ENCODE data around the gene ROS1. TPM values are rescaled to one million over a fixed set of nuclear protein-coding genes. Genes with fewer than 3 reads are reported as not detected.

Gene ROS1
- total RNA-seq, 1 experiment from 2014 or later: not detected

DNA sequence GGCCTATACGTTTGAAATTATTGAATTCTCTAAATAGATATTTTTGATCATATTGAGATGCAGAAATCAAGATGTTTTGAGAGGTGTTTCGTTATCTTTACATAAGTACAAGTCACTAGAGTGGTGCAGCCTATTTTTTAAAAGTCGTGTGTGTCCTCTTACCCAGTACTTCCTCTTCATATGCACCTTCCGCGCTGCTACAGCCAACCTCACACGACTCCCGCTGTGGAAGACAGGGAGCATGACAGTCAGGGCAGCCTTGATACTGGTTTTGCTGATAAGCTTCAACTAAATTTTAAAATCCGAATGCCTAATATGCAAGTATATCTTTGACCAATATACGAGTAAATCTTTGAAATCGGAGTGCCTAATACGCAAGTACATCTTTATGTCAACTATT lies 16.3 kb downstream of the ROS1 start:
- WGBS (ENCODE audit: extremely low coverage, insufficient read length, low lambda C conversion rate): no CpG with 5 or more reads among the region's 11 CpGs
- H3K23ac ChIP-seq (ENCODE audit: insufficient read length, low read depth, low read length): no peak overlapping the region
- H2AK5ac ChIP-seq (ENCODE audit: insufficient read length, low read length): no peak overlapping the region
- no peak overlapping the region for H3K27ac ChIP-seq (ENCODE audit: insufficient read length, low read depth, low read length)
- H3K36me3 Mint-ChIP-seq (ENCODE audit: insufficient read depth in 1 of 3, low read depth in 3 of 3): no peaks in the 10 kb centered on the region
- H2BK120ac ChIP-seq (ENCODE audit: low read depth, low read length, poor library complexity, severe bottlenecking): no peak overlapping the region
- TF ChIP-seq, protein P1, sequence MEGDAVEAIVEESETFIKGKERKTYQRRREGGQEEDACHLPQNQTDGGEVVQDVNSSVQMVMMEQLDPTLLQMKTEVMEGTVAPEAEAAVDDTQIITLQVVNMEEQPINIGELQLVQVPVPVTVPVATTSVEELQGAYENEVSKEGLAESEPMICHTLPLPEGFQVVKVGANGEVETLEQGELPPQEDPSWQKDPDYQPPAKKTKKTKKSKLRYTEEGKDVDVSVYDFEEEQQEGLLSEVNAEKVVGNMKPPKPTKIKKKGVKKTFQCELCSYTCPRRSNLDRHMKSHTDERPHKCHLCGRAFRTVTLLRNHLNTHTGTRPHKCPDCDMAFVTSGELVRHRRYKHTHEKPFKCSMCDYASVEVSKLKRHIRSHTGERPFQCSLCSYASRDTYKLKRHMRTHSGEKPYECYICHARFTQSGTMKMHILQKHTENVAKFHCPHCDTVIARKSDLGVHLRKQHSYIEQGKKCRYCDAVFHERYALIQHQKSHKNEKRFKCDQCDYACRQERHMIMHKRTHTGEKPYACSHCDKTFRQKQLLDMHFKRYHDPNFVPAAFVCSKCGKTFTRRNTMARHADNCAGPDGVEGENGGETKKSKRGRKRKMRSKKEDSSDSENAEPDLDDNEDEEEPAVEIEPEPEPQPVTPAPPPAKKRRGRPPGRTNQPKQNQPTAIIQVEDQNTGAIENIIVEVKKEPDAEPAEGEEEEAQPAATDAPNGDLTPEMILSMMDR (conservative IDR thresholded peaks at IDR 0.05): no peak
- no peak overlapping the region for H3K4ac ChIP-seq (ENCODE audit: low read depth, low read length)
- no peak for DNase-seq
- no peak overlapping the region for H3K9ac ChIP-seq (ENCODE audit: extremely low read depth, insufficient read length, low read length)
- H3K27me3 Mint-ChIP-seq (ENCODE audit: low read depth): no peaks in the 10 kb centered on the region
- peak overlapping the region in 2 of 3 experiments; percentile 19 to 38; a peak in 2 of 7 replicates for H3K27ac Mint-ChIP-seq
- no peak overlapping the region for H2BK20ac ChIP-seq (ENCODE audit: low read depth, low read length, poor library complexity, severe bottlenecking)
- no peaks in the 10 kb centered on the region for H3K9me3 Mint-ChIP-seq
- no peak overlapping the region for H2AFZ ChIP-seq (ENCODE audit: low read length)
- no peaks in the 10 kb centered on the region for H3K79me2 ChIP-seq (ENCODE audit: insufficient read depth, low read length)
- H3K9me3 ChIP-seq (ENCODE audit: control insufficient read depth, low read depth, low read length): no peaks in the 10 kb centered on the region
- no peak overlapping the region for H3K4me3 Mint-ChIP-seq
- H3K4me2 ChIP-seq (ENCODE audit: insufficient read depth, insufficient read length, low read length): no peak overlapping the region
- H3T11ph ChIP-seq (ENCODE audit: low read length): no peak overlapping the region
- no peak overlapping the region for H4K91ac ChIP-seq (ENCODE audit: insufficient read length, low read depth, low read length)
- H4K20me1 ChIP-seq (ENCODE audit: control insufficient read depth, insufficient read depth, insufficient read length): no peaks in the 10 kb centered on the region
- no peak overlapping the region for H3K18ac ChIP-seq (ENCODE audit: insufficient read length, low read depth, low read length)
- H3K79me1 ChIP-seq (ENCODE audit: insufficient read depth, low read depth, low read length, poor library complexity, severe bottlenecking): no peaks in the 10 kb centered on the region
- no peak overlapping the region for H2BK5ac ChIP-seq (ENCODE audit: insufficient read length, low read length)
- no peak overlapping the region for H2BK15ac ChIP-seq (ENCODE audit: low read depth, low read length)
- no peaks in the 10 kb centered on the region for H3K27me3 ChIP-seq (ENCODE audit: insufficient read depth, low read length)
- no peaks in the 10 kb centered on the region for H3K23me2 ChIP-seq (ENCODE audit: insufficient read length, low read depth, low read length, poor library complexity, severe bottlenecking)
- H2BK12ac ChIP-seq (ENCODE audit: insufficient read length, low read depth, low read length): no peak overlapping the region
- no peak overlapping the region for H3K56ac ChIP-seq (ENCODE audit: insufficient read length, low read depth, low read length)
- no peak overlapping the region for H4K5ac ChIP-seq (ENCODE audit: insufficient read length, low read depth, low read length)
- H4K8ac ChIP-seq (replicated peaks; ENCODE audit: insufficient read length, low read depth, low read length): no peak overlapping the region
- peaks cover 8 to 11% of the 10 kb centered on the region in 2 experiments for H3K4me1 Mint-ChIP-seq
- H3K14ac ChIP-seq (ENCODE audit: insufficient read depth, low read length): no peak overlapping the region
- H3K4me1 ChIP-seq (ENCODE audit: insufficient read depth, low read length): no peaks in the 10 kb centered on the region; the same call in 1 of the 2 replicates
